ENCODE results near the gene EPC1.
"Not testable (repeated sequence)": the region's sequence is repeated elsewhere in the genome, so short reads cannot be mapped to it uniquely, and the experiment has no call there.

EPC1 gene

DNA sequence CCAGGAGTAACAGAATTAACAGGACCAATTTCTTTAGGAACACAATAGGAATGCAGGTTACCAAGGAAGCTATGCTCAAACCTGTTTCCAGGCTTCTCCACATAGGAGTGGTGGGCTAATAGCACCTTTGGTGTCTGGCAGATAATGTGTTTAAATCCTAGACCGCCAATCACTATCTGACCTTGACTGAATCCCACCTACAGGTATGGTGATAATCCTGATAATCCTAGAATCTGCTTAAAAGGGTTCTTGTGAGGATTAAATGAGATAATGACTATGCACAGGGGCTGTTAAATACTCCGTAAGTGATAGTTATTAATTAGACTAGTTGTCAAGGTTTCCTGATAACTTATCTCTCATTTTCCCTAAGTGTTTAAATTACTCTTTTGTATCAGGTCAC lies 81.2 kb downstream of the EPC1 start:
- Histone ChIP-seq H3K27me3 (replicated peaks) (no peaks in the 10 kb centered on the region), H3K36me3 (replicated peaks) (peaks cover 24% of the 10 kb centered on the region), H3K4me3 (ENCODE audit: low read depth, low read length) (no peak overlapping the region), H3K27ac (no peak overlapping the region)
- TF ChIP-seq, protein P1, sequence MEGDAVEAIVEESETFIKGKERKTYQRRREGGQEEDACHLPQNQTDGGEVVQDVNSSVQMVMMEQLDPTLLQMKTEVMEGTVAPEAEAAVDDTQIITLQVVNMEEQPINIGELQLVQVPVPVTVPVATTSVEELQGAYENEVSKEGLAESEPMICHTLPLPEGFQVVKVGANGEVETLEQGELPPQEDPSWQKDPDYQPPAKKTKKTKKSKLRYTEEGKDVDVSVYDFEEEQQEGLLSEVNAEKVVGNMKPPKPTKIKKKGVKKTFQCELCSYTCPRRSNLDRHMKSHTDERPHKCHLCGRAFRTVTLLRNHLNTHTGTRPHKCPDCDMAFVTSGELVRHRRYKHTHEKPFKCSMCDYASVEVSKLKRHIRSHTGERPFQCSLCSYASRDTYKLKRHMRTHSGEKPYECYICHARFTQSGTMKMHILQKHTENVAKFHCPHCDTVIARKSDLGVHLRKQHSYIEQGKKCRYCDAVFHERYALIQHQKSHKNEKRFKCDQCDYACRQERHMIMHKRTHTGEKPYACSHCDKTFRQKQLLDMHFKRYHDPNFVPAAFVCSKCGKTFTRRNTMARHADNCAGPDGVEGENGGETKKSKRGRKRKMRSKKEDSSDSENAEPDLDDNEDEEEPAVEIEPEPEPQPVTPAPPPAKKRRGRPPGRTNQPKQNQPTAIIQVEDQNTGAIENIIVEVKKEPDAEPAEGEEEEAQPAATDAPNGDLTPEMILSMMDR (IDR thresholded peaks at IDR 0.05; ENCODE audit: low read depth, low read length, missing control alignments): no peak
- in situ Hi-C loops (cut with HindIII; ENCODE audit: low pct_ligation_motif_present, low sequenced_read_pairs): no loop called here
- no peak for DNase-seq

DNA sequence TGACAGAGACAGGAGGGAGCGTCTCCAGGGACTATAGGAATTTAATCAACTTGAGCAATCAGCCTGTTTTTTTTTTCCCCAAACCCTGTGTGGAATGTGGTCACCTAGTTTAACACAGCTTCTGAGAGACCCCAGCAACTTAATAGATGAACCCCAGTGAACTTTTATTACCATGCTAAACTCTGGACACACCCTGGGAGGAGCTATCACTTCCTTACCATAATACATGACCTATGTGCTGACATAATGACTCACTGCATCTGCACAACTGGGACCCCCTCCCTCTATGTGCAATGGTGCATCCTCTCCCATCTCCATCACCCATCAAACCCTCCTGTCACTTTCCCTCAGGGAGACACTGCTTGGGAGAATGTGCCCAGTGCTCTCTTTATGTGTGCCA lies 83.7 kb downstream of the EPC1 start:
- H3K27ac ChIP-seq: no peak overlapping the region
- DNase-seq: peak; percentile 27
- peaks cover 11% of the 10 kb centered on the region for H3K36me3 ChIP-seq (replicated peaks)
- H3K4me3 ChIP-seq (ENCODE audit: low read depth, low read length): no peak overlapping the region
- TF ChIP-seq, protein P1 (IDR thresholded peaks at IDR 0.05; ENCODE audit: low read depth, low read length, missing control alignments): no peak
- H3K27me3 ChIP-seq (replicated peaks): no peaks in the 10 kb centered on the region
- in situ Hi-C loops (cut with HindIII; ENCODE audit: low pct_ligation_motif_present, low sequenced_read_pairs): no loop called here

DNA sequence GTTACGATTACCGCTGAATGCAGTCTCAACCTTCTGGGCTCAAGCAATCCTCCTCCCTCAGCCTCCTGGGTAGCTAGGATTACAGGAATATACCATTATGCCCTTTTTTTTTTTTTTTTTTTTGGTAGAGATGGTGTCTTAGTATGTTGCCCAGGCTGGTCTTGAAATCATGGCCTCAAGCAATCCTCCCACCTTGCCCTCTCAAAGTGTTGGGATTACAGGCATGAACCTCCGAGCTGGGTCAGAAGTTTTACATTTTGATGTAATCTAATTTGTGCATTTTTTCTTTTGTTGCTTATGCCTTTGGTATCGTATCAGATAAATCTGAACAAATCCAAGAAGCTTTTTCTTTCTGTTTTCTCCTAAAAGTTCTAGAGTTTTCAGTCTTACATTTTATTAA lies 87.4 kb downstream of the EPC1 start:
- H3K36me3 ChIP-seq (replicated peaks): no peaks in the 10 kb centered on the region
- no peak overlapping the region for H3K4me3 ChIP-seq (ENCODE audit: low read depth, low read length)
- no peak for DNase-seq
- no peak overlapping the region for H3K27ac ChIP-seq
- in situ Hi-C loops (cut with HindIII; ENCODE audit: low pct_ligation_motif_present, low sequenced_read_pairs): no loop called here
- no peaks in the 10 kb centered on the region for H3K27me3 ChIP-seq (replicated peaks)
- TF ChIP-seq, protein P1 (IDR thresholded peaks at IDR 0.05; ENCODE audit: low read depth, low read length, missing control alignments): no peak

DNA sequence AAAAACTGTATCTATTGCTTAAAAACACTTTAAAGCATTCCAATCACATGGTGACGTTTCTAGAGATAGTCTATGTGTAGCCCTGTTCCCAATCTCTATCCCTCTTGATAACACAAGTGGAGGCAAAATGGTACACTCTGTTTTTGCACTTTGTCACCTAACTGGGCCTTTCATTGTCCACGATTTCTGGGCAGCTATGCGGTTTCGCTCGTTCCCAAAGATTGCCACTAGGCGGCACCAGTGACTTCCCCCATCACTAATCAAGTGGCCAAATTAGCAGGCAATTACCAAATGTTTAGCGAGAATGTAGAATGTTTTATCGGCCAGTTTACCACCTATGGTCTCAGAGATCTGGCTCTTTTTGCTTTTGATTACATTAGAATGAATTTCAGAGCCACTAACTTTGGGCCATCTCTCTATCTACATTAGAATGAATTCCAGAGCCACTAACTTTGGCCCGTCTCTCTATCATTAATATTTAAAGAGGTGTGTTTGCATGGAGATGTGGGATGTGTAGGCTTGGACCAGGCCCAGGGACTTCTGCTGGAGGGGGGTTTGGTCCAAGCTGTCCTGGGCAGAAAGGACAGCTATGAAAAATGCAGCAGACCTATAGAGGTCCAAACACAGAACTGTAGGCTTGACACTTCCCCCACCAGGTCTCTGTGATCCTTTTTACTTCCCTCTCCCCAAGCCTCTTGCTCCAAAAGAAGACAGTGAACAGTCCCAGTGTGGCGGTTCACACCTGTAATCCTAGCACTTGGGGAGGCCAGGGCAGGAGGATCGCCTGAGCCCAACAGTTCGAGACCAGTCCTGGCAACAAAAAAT lies 90.1 kb downstream of the EPC1 start:
- no peak overlapping the region for H3K4me3 ChIP-seq (ENCODE audit: low read depth, low read length)
- in situ Hi-C loops (cut with HindIII; ENCODE audit: low pct_ligation_motif_present, low sequenced_read_pairs): no loop called here
- H3K36me3 ChIP-seq (replicated peaks): no peaks in the 10 kb centered on the region
- H3K27ac ChIP-seq: no peak overlapping the region
- no peaks in the 10 kb centered on the region for H3K27me3 ChIP-seq (replicated peaks)
- TF ChIP-seq, protein P1 (IDR thresholded peaks at IDR 0.05; ENCODE audit: low read depth, low read length, missing control alignments): peak; percentile 94
- DNase-seq: peak; percentile 28

DNA sequence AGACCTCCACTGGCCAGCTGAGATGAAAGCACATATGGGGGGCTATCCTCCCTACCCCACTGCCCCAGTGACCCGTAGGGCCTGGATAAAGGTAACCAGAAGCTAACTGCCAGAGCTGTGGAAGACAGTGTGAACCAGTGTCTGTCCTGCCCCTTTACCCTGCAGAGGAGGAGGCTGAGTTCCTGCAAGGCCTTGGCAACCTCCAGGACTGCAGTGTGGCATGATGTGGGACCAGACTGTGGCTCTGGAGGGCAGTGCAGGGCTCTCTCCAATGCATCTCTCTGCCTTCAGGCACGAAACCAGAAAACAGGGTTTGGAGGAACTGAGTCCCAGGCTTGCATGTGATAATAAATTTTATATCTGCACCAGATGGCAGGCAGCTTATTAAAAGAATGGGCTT lies 93.1 kb downstream of the EPC1 start:
- TF ChIP-seq, protein P1 (IDR thresholded peaks at IDR 0.05; ENCODE audit: low read depth, low read length, missing control alignments): no peak
- DNase-seq: no peak
- Histone ChIP-seq H3K27ac (no peak overlapping the region), H3K4me3 (ENCODE audit: low read depth, low read length) (no peak overlapping the region), H3K36me3 (replicated peaks) (no peaks in the 10 kb centered on the region), H3K27me3 (replicated peaks) (no peaks in the 10 kb centered on the region)
- in situ Hi-C loops (cut with HindIII; ENCODE audit: low pct_ligation_motif_present, low sequenced_read_pairs): no loop called here

DNA sequence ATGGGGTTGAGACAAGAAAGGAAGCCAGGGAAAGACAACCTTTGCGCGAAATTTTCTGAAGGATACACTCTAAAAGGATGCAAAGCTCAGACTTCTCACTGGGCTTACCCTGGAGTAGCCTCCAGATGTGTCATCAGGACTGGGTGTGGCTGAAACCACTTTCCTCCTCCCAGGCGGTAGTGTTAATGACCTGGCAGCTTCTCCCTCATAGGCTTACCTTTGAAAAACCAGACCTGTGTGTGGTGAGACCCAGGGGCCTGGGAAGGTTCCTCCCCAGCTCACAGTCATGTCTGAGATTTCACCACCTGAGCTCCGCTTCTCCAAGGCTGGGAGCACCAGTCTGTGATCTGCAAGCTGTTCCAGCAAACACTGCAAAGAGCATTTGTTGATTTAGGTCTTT lies 93.7 kb downstream of the EPC1 start:
- TF ChIP-seq, protein P1 (IDR thresholded peaks at IDR 0.05; ENCODE audit: low read depth, low read length, missing control alignments): no peak
- DNase-seq: peak; percentile 19
- Histone ChIP-seq H3K27me3 (replicated peaks) (no peaks in the 10 kb centered on the region), H3K36me3 (replicated peaks) (no peaks in the 10 kb centered on the region), H3K27ac (no peak overlapping the region), H3K4me3 (ENCODE audit: low read depth, low read length) (no peak overlapping the region)
- in situ Hi-C loops (cut with HindIII; ENCODE audit: low pct_ligation_motif_present, low sequenced_read_pairs): no loop called here

DNA sequence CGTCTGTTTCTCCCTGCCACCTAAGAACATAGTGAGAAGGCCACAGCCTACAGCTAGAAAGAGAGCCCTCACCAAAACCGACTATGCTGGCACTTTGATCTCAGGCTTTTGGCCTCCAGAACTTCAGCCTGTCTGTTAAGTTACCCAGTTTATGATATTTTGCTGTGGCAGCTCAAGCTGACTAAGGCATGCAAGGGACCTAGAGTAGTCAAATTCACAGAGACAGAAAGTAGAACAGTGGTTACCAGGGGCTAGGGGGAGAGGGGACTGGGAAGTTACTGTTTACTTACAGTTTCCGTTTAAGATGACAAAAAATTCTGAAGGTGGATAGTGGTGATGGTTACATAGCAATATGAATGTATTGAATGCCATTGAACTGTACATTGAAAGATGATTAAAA lies 96.5 kb downstream of the EPC1 start:
- in situ Hi-C loops (cut with HindIII; ENCODE audit: low pct_ligation_motif_present, low sequenced_read_pairs); H3K27ac ChIP-seq; DNase-seq; H3K36me3 ChIP-seq (replicated peaks); H3K27me3 ChIP-seq (replicated peaks); H3K4me3 ChIP-seq (ENCODE audit: low read depth, low read length): not testable (repeated sequence)

All from brain microvascular endothelial cell (primary cell).